HL-60 (cell line): ENCODE data around the gene ESRRB.

ENCODE experiments used
- GABPA ChIP-seq: IDR thresholded peaks from 2 replicates; pipeline ENCODE4 v1.6.1; 2012; ENCODE audit warnings: low read depth
- POLR2AphosphoS5 ChIP-seq: IDR thresholded peaks from 2 replicates; pipeline ENCODE4 v1.6.1; 2012; ENCODE audit warnings: low read depth
- TF ChIP-seq, protein P1 (sequence below): IDR thresholded peaks from one replicate; pipeline ENCODE4 v1.5.1; 2011; ENCODE audit warnings: low read length, control low read depth, inconsistent platforms; ENCODE audit not compliant: insufficient read depth
- TF ChIP-seq, protein P2 (sequence below): IDR thresholded peaks from 2 replicates; pipeline ENCODE4 v1.6.1; 2012; ENCODE audit warnings: low read depth; ENCODE audit not compliant: insufficient replicate concordance

- TF ChIP-seq, protein P1, sequence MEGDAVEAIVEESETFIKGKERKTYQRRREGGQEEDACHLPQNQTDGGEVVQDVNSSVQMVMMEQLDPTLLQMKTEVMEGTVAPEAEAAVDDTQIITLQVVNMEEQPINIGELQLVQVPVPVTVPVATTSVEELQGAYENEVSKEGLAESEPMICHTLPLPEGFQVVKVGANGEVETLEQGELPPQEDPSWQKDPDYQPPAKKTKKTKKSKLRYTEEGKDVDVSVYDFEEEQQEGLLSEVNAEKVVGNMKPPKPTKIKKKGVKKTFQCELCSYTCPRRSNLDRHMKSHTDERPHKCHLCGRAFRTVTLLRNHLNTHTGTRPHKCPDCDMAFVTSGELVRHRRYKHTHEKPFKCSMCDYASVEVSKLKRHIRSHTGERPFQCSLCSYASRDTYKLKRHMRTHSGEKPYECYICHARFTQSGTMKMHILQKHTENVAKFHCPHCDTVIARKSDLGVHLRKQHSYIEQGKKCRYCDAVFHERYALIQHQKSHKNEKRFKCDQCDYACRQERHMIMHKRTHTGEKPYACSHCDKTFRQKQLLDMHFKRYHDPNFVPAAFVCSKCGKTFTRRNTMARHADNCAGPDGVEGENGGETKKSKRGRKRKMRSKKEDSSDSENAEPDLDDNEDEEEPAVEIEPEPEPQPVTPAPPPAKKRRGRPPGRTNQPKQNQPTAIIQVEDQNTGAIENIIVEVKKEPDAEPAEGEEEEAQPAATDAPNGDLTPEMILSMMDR: no peak
- TF ChIP-seq POLR2AphosphoS5: no peak
- TF ChIP-seq GABPA: no peak
- TF ChIP-seq, protein P2, sequence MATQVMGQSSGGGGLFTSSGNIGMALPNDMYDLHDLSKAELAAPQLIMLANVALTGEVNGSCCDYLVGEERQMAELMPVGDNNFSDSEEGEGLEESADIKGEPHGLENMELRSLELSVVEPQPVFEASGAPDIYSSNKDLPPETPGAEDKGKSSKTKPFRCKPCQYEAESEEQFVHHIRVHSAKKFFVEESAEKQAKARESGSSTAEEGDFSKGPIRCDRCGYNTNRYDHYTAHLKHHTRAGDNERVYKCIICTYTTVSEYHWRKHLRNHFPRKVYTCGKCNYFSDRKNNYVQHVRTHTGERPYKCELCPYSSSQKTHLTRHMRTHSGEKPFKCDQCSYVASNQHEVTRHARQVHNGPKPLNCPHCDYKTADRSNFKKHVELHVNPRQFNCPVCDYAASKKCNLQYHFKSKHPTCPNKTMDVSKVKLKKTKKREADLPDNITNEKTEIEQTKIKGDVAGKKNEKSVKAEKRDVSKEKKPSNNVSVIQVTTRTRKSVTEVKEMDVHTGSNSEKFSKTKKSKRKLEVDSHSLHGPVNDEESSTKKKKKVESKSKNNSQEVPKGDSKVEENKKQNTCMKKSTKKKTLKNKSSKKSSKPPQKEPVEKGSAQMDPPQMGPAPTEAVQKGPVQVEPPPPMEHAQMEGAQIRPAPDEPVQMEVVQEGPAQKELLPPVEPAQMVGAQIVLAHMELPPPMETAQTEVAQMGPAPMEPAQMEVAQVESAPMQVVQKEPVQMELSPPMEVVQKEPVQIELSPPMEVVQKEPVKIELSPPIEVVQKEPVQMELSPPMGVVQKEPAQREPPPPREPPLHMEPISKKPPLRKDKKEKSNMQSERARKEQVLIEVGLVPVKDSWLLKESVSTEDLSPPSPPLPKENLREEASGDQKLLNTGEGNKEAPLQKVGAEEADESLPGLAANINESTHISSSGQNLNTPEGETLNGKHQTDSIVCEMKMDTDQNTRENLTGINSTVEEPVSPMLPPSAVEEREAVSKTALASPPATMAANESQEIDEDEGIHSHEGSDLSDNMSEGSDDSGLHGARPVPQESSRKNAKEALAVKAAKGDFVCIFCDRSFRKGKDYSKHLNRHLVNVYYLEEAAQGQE: no peak
Observed at GRCh38 chr14:76329154-76329928, 46.6 kb upstream of the ESRRB start.
